HFF-Myc (cell line): ENCODE data around the gene FBXW7.

Experiments
- DNase-seq: peaks from one replicate; pipeline ENCODE4 v3.0.0-alpha.2; 2011; ENCODE audit warnings: low read depth; ENCODE audit errors: extremely low read depth
- H3K4me3 ChIP-seq: replicated peaks from 2 replicates; pipeline ENCODE4 v1.5.1; 2011; ENCODE audit warnings: low read depth, mild to moderate bottlenecking, control low read depth, low read length
- CTCF ChIP-seq: IDR thresholded peaks from 2 replicates; pipeline ENCODE4 v1.5.1; 2012; ENCODE audit warnings: mild to moderate bottlenecking, low read depth, low read length, control low read depth; ENCODE audit errors: missing control alignments

FBXW7 gene

GRCh38 chr4:152278505-152279233, 257.2 kb downstream of the FBXW7 start:
- H3K4me3 ChIP-seq, result no peak overlapping the region
- DNase-seq, result no peak
- no peak for TF ChIP-seq CTCF

- no peak for DNase-seq
- H3K4me3 ChIP-seq, result no peak overlapping the region
- TF ChIP-seq CTCF, result no peak
Observed at GRCh38 chr4:152278172-152278504, 257.8 kb downstream of the FBXW7 start.

- TF ChIP-seq CTCF, result no peak
Observed at GRCh38 chr4:152277333-152277732, 258.6 kb downstream of the FBXW7 start.

GRCh38 chr4:152273343-152273742, 262.5 kb downstream of the FBXW7 start:
- TF ChIP-seq CTCF, result no peak
- no peak for DNase-seq
- no peak overlapping the region for H3K4me3 ChIP-seq

More at GRCh38 chr4:152277333-152277732, 258.6 kb downstream of the FBXW7 start:
- no peak overlapping the region for H3K4me3 ChIP-seq
- no peak for DNase-seq
